Kidney epithelial cell (primary cell): ENCODE results near the gene MDK. TPM values are rescaled to one million over a fixed set of nuclear protein-coding genes. Genes with fewer than 3 reads are reported as not detected.

Experiments
- DNase-seq: peaks from one replicate; pipeline ENCODE4 v3.0.0-alpha.2; 2010; ENCODE audit warnings: low read depth
- H3K27me3 ChIP-seq: 2 replicates; pipeline ENCODE4 v1.6.0; 2011; ENCODE audit warnings: low read length; ENCODE audit not compliant: control insufficient read depth, insufficient read depth
- H3K36me3 ChIP-seq: 2 replicates; pipeline ENCODE4 v1.5.1; 2011; ENCODE audit warnings: low read length; ENCODE audit not compliant: control insufficient read depth, insufficient read depth
- H3K4me3 ChIP-seq: 2 replicates; pipeline ENCODE4 v1.5.1; 2011; ENCODE audit warnings: low read depth, mild to moderate bottlenecking, control low read depth, low read length
- CTCF ChIP-seq: IDR thresholded peaks from 2 replicates; pipeline ENCODE4 v1.5.1; 2011; ENCODE audit warnings: mild to moderate bottlenecking, moderate library complexity, low read length, control low read depth, inconsistent platforms; ENCODE audit not compliant: insufficient read depth, poor library complexity, severe bottlenecking
- total RNA-seq: library from RNA; depleted of rRNA; stranded (reverse); fragments of >200 nt; gene quantifications from 2 replicates; pipeline ENCODE4 v1.2.3, GENCODE V29; 2015

Gene MDK
- total RNA-seq, 1 donor from 2014 or later: 805 TPM

GRCh38 chr11:46359953-46360352, 21.5 kb upstream of the MDK start:
- TF ChIP-seq CTCF: no peak
- H3K27me3 ChIP-seq: no peaks in the 10 kb centered on the region
- no peak overlapping the region for H3K4me3 ChIP-seq
- DNase-seq: no peak
- H3K36me3 ChIP-seq: no peaks in the 10 kb centered on the region

GRCh38 chr11:46360878-46361277, 20.6 kb upstream of the MDK start:
- no peak for TF ChIP-seq CTCF
- no peak for DNase-seq
- no peaks in the 10 kb centered on the region for H3K27me3 ChIP-seq
- no peak overlapping the region for H3K4me3 ChIP-seq
- H3K36me3 ChIP-seq: no peaks in the 10 kb centered on the region

- DNase-seq: no peak
- Histone ChIP-seq H3K4me3 (no peak overlapping the region), H3K27me3 (no peaks in the 10 kb centered on the region), H3K36me3 (no peaks in the 10 kb centered on the region)
- no peak for TF ChIP-seq CTCF
Measured at GRCh38 chr11:46361283-46362155, 19.9 kb upstream of the MDK start.

GRCh38 chr11:46362156-46363030, 19.1 kb upstream of the MDK start:
- DNase-seq: no peak
- H3K27me3 ChIP-seq: no peaks in the 10 kb centered on the region
- no peak overlapping the region for H3K4me3 ChIP-seq
- no peak for TF ChIP-seq CTCF
- no peaks in the 10 kb centered on the region for H3K36me3 ChIP-seq

GRCh38 chr11:46363031-46363407, 18.4 kb upstream of the MDK start:
- no peaks in the 10 kb centered on the region for H3K36me3 ChIP-seq
- DNase-seq: peak; percentile 55
- no peak for TF ChIP-seq CTCF
- H3K27me3 ChIP-seq: no peaks in the 10 kb centered on the region
- H3K4me3 ChIP-seq: no peak overlapping the region
